HG02759 (cell line): Measurements from ENCODE around the gene PPP1R2B.
A peak's percentile ranks its signal among the peaks of the same experiment; 100 is the strongest.

Experiments
- ATAC-seq: cut with Tn5 transposase; IDR thresholded peaks from one replicate; pipeline ENCODE4 v1.9.1; 2021; ENCODE audit warnings: mild to moderate bottlenecking, moderate library complexity; ENCODE audit not compliant: unreplicated experiment

Gene PPP1R2B

DNA sequence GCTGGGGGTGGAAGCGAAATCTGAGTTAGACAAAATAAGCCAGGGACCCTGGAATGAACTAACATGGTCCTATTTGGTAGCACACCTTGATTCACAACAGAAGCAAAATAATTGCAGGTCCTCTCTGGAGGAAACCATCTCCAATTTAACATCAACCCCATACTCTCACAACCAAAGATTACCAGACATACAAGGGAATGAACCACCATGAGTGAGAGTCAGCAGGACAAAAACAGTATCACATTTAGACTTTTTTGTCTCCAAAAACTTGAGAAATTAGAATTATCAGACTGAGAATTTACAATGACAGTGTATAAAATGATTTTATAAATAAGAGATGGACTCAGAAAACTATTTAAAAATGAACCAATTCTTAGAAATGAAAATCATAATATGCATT lies 21.1 kb downstream of the PPP1R2B start:
- ATAC-seq = no peak

DNA sequence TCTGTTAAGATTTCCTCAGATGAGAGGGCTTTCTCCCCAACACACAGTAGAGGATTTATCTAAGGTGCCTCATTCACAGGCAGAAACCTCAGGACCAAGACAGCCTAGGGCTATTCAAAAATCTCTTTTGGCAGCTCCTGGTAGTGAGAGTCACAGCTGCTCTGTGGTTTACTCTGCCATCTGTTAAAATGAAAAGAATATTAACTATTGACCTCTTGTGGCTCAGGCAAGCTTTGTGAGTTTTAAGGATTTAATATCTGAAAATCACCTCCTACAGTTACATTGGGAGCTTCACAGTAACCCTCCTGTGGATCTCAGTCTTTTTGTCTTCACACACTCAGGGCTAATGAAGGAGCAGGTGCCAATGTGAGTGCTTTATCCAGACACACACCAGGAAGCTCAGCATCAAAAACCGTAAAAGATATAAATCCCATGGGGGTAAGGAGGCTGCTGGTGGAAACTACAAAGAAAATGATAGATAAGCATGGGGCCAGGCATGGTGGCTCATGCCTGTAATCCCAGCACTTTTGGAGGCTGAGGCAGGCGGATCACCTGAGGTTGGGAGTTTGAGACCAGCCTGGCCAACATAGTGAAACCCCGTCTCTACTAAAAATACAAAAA lies 29.7 kb downstream of the PPP1R2B start:
- peak; percentile 91 for ATAC-seq

DNA sequence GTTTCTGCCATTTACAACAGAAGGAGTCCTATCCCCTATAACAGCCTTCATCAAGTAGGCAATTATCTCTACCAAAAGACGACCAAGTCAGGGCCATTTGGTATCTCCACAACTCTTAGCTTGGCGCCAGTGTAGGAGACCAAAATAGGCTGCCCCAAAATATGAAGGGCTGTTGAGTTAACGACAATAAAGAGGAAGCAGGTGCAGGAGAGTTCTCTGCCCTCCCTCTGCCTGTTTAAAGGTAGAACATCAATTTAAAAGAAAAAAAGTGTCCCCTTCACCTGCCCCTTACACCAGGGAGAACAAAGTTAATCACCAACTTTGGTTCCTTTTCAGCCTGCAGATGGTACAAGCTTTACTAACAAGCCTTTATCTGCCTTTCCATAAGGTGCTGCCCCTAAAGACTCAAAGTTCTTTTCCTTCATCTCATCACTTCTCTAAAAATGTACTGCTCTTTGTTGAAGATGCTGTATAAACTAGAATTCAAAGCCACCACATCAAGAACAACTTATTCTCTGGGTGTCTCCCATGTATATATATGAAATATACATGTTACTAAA lies 33.3 kb downstream of the PPP1R2B start:
- ATAC-seq = no peak

DNA sequence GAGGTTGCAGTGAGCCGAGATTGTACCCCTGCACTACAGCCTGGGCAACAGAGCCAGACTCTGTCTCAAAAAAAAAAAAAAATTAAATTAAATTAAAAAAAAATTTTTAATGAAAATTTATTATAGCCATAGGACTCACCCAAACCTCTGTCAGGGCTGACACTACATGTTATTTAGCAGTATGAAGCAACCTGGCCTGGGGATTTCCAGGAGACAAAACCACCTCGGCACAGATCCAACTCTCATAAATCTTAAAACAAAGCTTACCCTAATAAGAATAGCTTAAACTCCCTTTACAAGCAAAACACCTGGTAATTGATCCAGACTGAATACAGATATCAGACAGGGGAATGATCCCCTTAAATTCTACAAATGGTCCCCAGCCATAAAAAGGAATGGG lies 38.4 kb downstream of the PPP1R2B start:
- ATAC-seq = no peak

DNA sequence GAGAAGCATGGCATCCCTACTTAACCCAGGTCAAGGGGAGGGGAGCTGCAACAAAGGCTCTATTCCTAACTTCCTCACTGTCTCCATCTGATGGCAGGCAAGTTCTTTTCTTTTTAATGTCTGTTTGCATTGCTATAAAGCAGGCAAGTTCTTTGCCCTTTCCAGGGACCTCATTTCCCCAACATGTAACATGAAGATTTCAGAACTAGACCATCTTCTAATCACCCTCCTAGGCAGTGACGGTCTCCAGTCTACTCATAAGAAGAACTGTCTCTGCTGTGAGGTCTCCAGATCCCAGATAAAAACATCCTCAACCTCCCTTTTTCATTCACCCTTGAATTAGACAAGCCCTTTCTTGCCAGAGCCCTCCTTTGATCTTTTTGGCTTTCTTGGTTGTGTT lies 42.1 kb downstream of the PPP1R2B start:
- ATAC-seq = no peak

DNA sequence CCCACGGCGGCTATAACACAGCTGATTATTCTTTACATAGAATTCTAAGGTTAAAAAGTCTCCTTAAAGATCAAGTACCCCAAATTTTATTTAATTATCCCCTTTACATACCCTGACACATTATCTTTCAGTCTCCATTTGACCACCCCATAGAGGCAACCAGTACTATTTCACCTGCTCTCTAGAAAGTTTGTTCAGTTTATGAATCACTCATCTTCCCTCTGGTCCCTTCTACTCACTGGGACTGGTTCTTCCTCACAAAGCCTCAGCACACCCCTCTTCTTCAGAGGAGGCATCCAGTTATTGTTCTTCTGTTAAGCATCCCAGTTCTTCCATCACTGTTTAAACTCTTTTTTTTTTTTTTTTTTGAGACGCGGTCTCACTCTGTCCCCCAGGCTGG lies 42.8 kb downstream of the PPP1R2B start:
- no peak for ATAC-seq

DNA sequence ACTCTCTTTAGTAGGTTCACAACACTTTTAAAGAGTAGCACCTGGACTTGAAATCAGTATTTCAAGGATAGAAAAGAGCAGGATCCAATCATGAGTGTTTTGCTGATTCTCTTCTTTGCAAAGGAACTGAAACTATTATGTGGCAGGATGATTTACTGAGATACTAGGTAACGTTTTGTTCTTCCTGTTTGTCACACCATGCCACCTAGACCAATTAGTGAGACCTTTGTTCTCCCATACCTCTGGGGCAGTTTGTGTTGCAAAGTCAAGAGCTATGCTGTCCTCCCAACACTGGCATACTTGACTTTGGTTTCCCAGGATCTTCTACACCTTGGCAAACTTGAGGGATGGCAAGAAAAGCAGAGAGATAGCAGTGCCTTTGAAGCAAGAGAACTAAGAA lies 43.4 kb downstream of the PPP1R2B start:
- ATAC-seq = peak; percentile 68

DNA sequence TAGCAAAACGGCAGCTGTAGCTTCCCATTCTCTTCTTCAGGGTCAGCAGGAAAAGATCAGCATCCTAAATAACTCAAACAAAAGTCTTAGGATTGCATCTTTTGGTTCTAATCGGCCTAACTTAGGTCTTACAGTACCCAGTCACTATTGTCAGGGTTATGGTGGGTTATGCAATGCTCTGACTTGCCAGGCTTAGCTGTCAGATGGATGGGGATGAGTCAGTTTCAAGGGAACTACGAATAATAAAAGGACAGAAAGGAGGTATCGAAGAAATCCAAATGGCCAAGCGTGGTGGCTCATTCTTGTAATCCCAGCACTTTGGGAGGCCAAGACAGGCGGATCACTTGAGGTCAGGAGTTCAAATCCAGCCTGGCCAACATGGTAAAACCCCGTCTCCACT lies 46.5 kb downstream of the PPP1R2B start:
- no peak for ATAC-seq
